Hepatocyte (in vitro differentiated cells): Measurements from ENCODE around the gene SRSF5. TPM values are rescaled to one million over a fixed set of nuclear protein-coding genes. Genes with fewer than 3 reads are reported as not detected.

Source experiments
- DNase-seq: peaks from one replicate; pipeline ENCODE4 v3.0.0-alpha.2; 2016; ENCODE audit warnings: low spot score
- H2AFZ ChIP-seq: fragments of 200-600 bp; sonication (generic); 2 replicates; pipeline ENCODE4 v1.6.0; 2016; ENCODE audit warnings: antibody characterized with exemption, mild to moderate bottlenecking
- H3K27ac ChIP-seq: fragments of 200-600 bp; sonication (generic); 2 replicates; pipeline ENCODE4 v1.5.1; 2016; ENCODE audit warnings: mild to moderate bottlenecking
- H3K27me3 ChIP-seq: fragments of 200-600 bp; sonication (generic); 2 replicates; pipeline ENCODE4 v1.6.1; 2016
- H3K36me3 ChIP-seq: fragments of 200-600 bp; sonication (generic); replicated peaks from 2 replicates; pipeline ENCODE4 v1.5.1; 2016; ENCODE audit warnings: low read depth; ENCODE audit not compliant: insufficient read depth
- H3K4me1 ChIP-seq: fragments of 200-600 bp; sonication (generic); 2 replicates; pipeline ENCODE4 v1.5.1; 2016; ENCODE audit warnings: mild to moderate bottlenecking, moderate library complexity; ENCODE audit not compliant: insufficient read depth
- H3K4me2 ChIP-seq: fragments of 200-600 bp; sonication (generic); 2 replicates; pipeline ENCODE4 v1.6.0; 2016
- H3K4me3 ChIP-seq: fragments of 200-600 bp; sonication (generic); 2 replicates; pipeline ENCODE4 v1.5.1; 2016; ENCODE audit warnings: mild to moderate bottlenecking
- H3K79me2 ChIP-seq: fragments of 200-600 bp; sonication (generic); 2 replicates; pipeline ENCODE4 v1.6.0; 2017; ENCODE audit warnings: mild to moderate bottlenecking
- H3K9me2 ChIP-seq: fragments of 200-600 bp; sonication (generic); replicated peaks from 2 replicates; pipeline ENCODE4 v1.6.0; 2017; ENCODE audit warnings: mild to moderate bottlenecking; ENCODE audit not compliant: insufficient read depth
- H3K9me3 ChIP-seq: fragments of 200-600 bp; sonication (generic); 2 replicates; pipeline ENCODE4 v1.5.1; 2016; ENCODE audit warnings: low read depth, mild to moderate bottlenecking
- H4K20me1 ChIP-seq: fragments of 200-600 bp; sonication (generic); 2 replicates; pipeline ENCODE4 v1.6.0; 2016; ENCODE audit warnings: mild to moderate bottlenecking; ENCODE audit not compliant: insufficient read depth, poor library complexity, severe bottlenecking
- CTCF ChIP-seq: fragments of 200-600 bp; sonication (generic); IDR thresholded peaks from 2 replicates; pipeline ENCODE4 v1.5.1; 2016; ENCODE audit warnings: antibody characterized with exemption, mild to moderate bottlenecking; ENCODE audit not compliant: poor library complexity
- EZH2 ChIP-seq: fragments of 200-600 bp; sonication (generic); IDR thresholded peaks from 2 replicates; pipeline ENCODE4 v1.6.1; 2016; ENCODE audit warnings: antibody characterized with exemption, mild to moderate bottlenecking, borderline replicate concordance
- EZH2phosphoT487 ChIP-seq: fragments of 200-600 bp; sonication (generic); IDR thresholded peaks from one replicate; pipeline ENCODE4 v1.6.1; 2018; ENCODE audit warnings: antibody characterized with exemption, mild to moderate bottlenecking, low read depth, moderate library complexity; ENCODE audit not compliant: unreplicated experiment, severe bottlenecking
- WGBS: methylation state at CpG from one replicate; pipeline ENCODE4 v1.1.6; 2016; ENCODE audit warnings: low lambda C conversion rate; ENCODE audit errors: missing lambda C conversion rate; 5-methylcytosine and 5-hydroxymethylcytosine counted together
- polyA plus RNA-seq: library from polyadenylated mRNA; unstranded; fragments of >200 nt; fragmentation: Nextera tagmentation; extraction: Ambion mirVana; gene quantifications from 2 replicates; pipeline ENCODE4 v1.2.1, GENCODE V29; 2016
- total RNA-seq: library from RNA; depleted of rRNA; stranded (reverse); fragments of >200 nt; gene quantifications from 2 replicates; pipeline ENCODE4 v1.2.3, GENCODE V29; 2014

The SRSF5 gene
- total and polyA plus RNA-seq, 2 experiments from 2014 or later, result 262 to 386 TPM

- Histone ChIP-seq H2AFZ (no peak overlapping the region), H3K36me3 (no peaks in the 10 kb centered on the region), H3K27ac (peak overlapping the region; percentile 40), H3K4me2 (no peak overlapping the region), H3K4me1 (peaks cover 3% of the 10 kb centered on the region), H4K20me1 (no peaks in the 10 kb centered on the region), H3K4me3 (no peak overlapping the region), H3K79me2 (no peaks in the 10 kb centered on the region), H3K9me3 (no peaks in the 10 kb centered on the region), H3K27me3 (no peaks in the 10 kb centered on the region), H3K9me2 (no peaks in the 10 kb centered on the region)
- no peak for DNase-seq
- WGBS, result 86% methylated on average over 5 of the region's 5 CpGs
- TF ChIP-seq EZH2phosphoT487 (no peak), CTCF (no peak), EZH2 (no peak)
Observed at GRCh38 chr14:69797573-69798338, 30.8 kb downstream of the SRSF5 start.

GRCh38 chr14:69798339-69798735, 31.4 kb downstream of the SRSF5 start:
- Histone ChIP-seq H2AFZ (no peak overlapping the region), H3K9me2 (no peaks in the 10 kb centered on the region), H3K27me3 (no peaks in the 10 kb centered on the region), H3K36me3 (no peaks in the 10 kb centered on the region), H3K27ac (no peak overlapping the region), H3K4me1 (peaks cover 3% of the 10 kb centered on the region), H3K79me2 (no peaks in the 10 kb centered on the region), H3K4me2 (no peak overlapping the region), H3K9me3 (no peaks in the 10 kb centered on the region), H4K20me1 (no peaks in the 10 kb centered on the region), H3K4me3 (no peak overlapping the region)
- no peak for TF ChIP-seq EZH2
- no peak for TF ChIP-seq EZH2phosphoT487
- no peak for TF ChIP-seq CTCF
- no peak for DNase-seq
- 98% methylated on average over 4 of the region's 4 CpGs for WGBS

GRCh38 chr14:69803753-69804152, 36.8 kb downstream of the SRSF5 start:
- no peaks in the 10 kb centered on the region for H3K9me2 ChIP-seq
- TF ChIP-seq CTCF (no peak), EZH2 (no peak), EZH2phosphoT487 (no peak)
- no peaks in the 10 kb centered on the region for H4K20me1 ChIP-seq
- no peak overlapping the region for H3K4me2 ChIP-seq
- DNase-seq, result no peak
- H3K27ac ChIP-seq, result no peak overlapping the region
- no peaks in the 10 kb centered on the region for H3K36me3 ChIP-seq
- H3K4me3 ChIP-seq, result no peak overlapping the region
- H3K79me2 ChIP-seq, result no peaks in the 10 kb centered on the region
- H3K9me3 ChIP-seq, result no peaks in the 10 kb centered on the region
- no peak overlapping the region for H2AFZ ChIP-seq
- H3K27me3 ChIP-seq, result no peaks in the 10 kb centered on the region
- H3K4me1 ChIP-seq, result no peaks in the 10 kb centered on the region

- no peaks in the 10 kb centered on the region for H3K9me2 ChIP-seq
- H3K79me2 ChIP-seq, result no peaks in the 10 kb centered on the region
- H3K36me3 ChIP-seq, result no peaks in the 10 kb centered on the region
- H3K4me2 ChIP-seq, result no peak overlapping the region
- no peak overlapping the region for H3K27ac ChIP-seq
- no peak for DNase-seq
- H3K27me3 ChIP-seq, result no peaks in the 10 kb centered on the region
- TF ChIP-seq EZH2phosphoT487, result no peak
- TF ChIP-seq CTCF, result no peak
- TF ChIP-seq EZH2, result no peak
- no peaks in the 10 kb centered on the region for H3K4me1 ChIP-seq
- H3K4me3 ChIP-seq, result no peak overlapping the region
- no peaks in the 10 kb centered on the region for H3K9me3 ChIP-seq
- H2AFZ ChIP-seq, result no peak overlapping the region
- WGBS, result 90% methylated on average over 2 of the region's 2 CpGs
- H4K20me1 ChIP-seq, result no peaks in the 10 kb centered on the region
Observed at GRCh38 chr14:69804902-69805301, 38.0 kb downstream of the SRSF5 start.
